NB4 (cell line): Measurements from ENCODE around the gene DGKH.

Source experiments
- MYC ChIP-seq: IDR thresholded peaks from 2 replicates; pipeline ENCODE4 v1.6.1; 2011; ENCODE audit warnings: low read depth, low read length
- POLR2A ChIP-seq: IDR thresholded peaks from 2 replicates; pipeline ENCODE4 v1.6.1; 2011; ENCODE audit warnings: mild to moderate bottlenecking; ENCODE audit not compliant: insufficient read length; ENCODE audit errors: extremely low read depth
- TF ChIP-seq, protein P1 (sequence below): IDR thresholded peaks from one replicate; pipeline ENCODE4 v1.5.1; 2012; ENCODE audit warnings: low read depth, low read length

DNA sequence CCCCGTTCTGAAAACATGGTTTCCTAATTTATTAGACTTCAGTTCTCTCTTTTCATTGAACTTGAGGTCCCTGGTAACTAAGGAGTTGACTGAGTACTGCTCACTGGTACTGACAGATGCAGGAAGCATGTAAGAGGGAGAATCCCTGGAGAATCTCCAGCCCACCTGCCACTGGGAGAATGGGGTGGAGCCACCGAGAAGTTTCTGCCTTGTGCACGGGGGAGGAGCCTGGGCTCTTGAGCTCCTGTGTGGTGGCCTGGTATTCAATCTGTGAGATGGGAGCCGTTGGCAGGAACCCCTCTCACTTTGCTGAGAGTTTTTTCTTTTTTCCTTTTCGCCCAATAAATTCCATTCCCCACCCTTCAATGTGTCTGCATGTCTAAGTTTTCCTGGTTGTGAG is 210.3 kb downstream of the DGKH start:
- TF ChIP-seq, protein P1, sequence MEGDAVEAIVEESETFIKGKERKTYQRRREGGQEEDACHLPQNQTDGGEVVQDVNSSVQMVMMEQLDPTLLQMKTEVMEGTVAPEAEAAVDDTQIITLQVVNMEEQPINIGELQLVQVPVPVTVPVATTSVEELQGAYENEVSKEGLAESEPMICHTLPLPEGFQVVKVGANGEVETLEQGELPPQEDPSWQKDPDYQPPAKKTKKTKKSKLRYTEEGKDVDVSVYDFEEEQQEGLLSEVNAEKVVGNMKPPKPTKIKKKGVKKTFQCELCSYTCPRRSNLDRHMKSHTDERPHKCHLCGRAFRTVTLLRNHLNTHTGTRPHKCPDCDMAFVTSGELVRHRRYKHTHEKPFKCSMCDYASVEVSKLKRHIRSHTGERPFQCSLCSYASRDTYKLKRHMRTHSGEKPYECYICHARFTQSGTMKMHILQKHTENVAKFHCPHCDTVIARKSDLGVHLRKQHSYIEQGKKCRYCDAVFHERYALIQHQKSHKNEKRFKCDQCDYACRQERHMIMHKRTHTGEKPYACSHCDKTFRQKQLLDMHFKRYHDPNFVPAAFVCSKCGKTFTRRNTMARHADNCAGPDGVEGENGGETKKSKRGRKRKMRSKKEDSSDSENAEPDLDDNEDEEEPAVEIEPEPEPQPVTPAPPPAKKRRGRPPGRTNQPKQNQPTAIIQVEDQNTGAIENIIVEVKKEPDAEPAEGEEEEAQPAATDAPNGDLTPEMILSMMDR = no peak
- TF ChIP-seq POLR2A = no peak
- TF ChIP-seq MYC = no peak
